HL-60 (cell line): Measurements from ENCODE around the gene ZNF224.
"Not testable (repeated sequence)": the region's sequence is repeated elsewhere in the genome, so short reads cannot be mapped to it uniquely, and the experiment has no call there.

ENCODE experiments used
- DNase-seq, 2 experiments: peaks; one replicate each; pipeline ENCODE4 v3.0.0-alpha.2; 2010 to 2020; ENCODE audit warnings: low read depth in 1 of 2, low spot score in 1 of 2
- H3K27ac ChIP-seq: fragments of 250-450 bp; sonication (Bioruptor Pico); replicated peaks from 2 replicates; pipeline ENCODE4 v1.5.1; 2020; ENCODE audit warnings: mild to moderate bottlenecking, moderate library complexity
- H3K27me3 ChIP-seq: fragments of 250-450 bp; sonication (Bioruptor Pico); 2 replicates; pipeline ENCODE4 v1.5.1; 2021; ENCODE audit warnings: mild to moderate bottlenecking, moderate library complexity; ENCODE audit not compliant: insufficient read depth, poor library complexity, severe bottlenecking
- H3K4me3 ChIP-seq: replicated peaks from 2 replicates; pipeline ENCODE4 v1.5.1; 2011; ENCODE audit warnings: mild to moderate bottlenecking, control low read depth, low read length; ENCODE audit not compliant: insufficient read depth
- CTCF ChIP-seq: IDR thresholded peaks from one replicate; pipeline ENCODE4 v1.5.1; 2011; ENCODE audit warnings: low read length, control low read depth, inconsistent platforms; ENCODE audit not compliant: insufficient read depth
- GABPA ChIP-seq: IDR thresholded peaks from 2 replicates; pipeline ENCODE4 v1.6.1; 2012; ENCODE audit warnings: low read depth
- POLR2AphosphoS5 ChIP-seq: IDR thresholded peaks from 2 replicates; pipeline ENCODE4 v1.6.1; 2012; ENCODE audit warnings: low read depth
- REST ChIP-seq: IDR thresholded peaks from 2 replicates; pipeline ENCODE4 v1.6.1; 2012; ENCODE audit warnings: low read depth; ENCODE audit not compliant: insufficient replicate concordance
- SPI1 ChIP-seq: IDR thresholded peaks from 2 replicates; pipeline ENCODE4 v1.6.1; 2012; ENCODE audit warnings: low read depth, mild to moderate bottlenecking, borderline replicate concordance

ZNF224 gene

GRCh38 chr19:44112802-44113137 is 18.6 kb downstream of the ZNF224 start:
- Histone ChIP-seq H3K27ac (no peak overlapping the region; the same call in 1 of the 2 replicates), H3K4me3 (peak overlapping the region; percentile 94), H3K27me3 (no peaks in the 10 kb centered on the region)
- TF ChIP-seq REST = no peak
- no peak for TF ChIP-seq GABPA
- no peak for TF ChIP-seq POLR2AphosphoS5
- TF ChIP-seq SPI1 = no peak
- TF ChIP-seq CTCF = no peak
- no peak for DNase-seq

GRCh38 chr19:44113138-44113783 is 19.1 kb downstream of the ZNF224 start, which contains the start of gene ZNF225:
TSS of gene ZNF225 (plus strand) at chr19:44113399. CDS start at chr19:44115828, 2,429 bp downstream.
- Histone ChIP-seq H3K27ac (peak within 1 kb of the TSS; percentile 60), H3K4me3 (peak within 1 kb of the TSS; percentile 94), H3K27me3 (no peaks in the 10 kb centered on the region)
- TF ChIP-seq SPI1 (peak; percentile 92), POLR2AphosphoS5 (peak; percentile 50; the same call in 1 of the 2 replicates), REST (no peak), CTCF (no peak), GABPA (peak; percentile 79)
- DNase-seq = peak; percentile 99

GRCh38 chr19:44113784-44114390 is 19.7 kb downstream of the ZNF224 start:
- peak overlapping the region; percentile 94 for H3K4me3 ChIP-seq
- H3K27ac ChIP-seq = peak overlapping the region; percentile 60
- TF ChIP-seq GABPA (no peak), SPI1 (no peak), POLR2AphosphoS5 (no peak), REST (no peak), CTCF (no peak)
- DNase-seq = peak in 1 of 2 experiments; percentile 14
- no peaks in the 10 kb centered on the region for H3K27me3 ChIP-seq

- not testable (repeated sequence) for DNase-seq, H3K27me3 ChIP-seq, H3K27ac ChIP-seq, H3K4me3 ChIP-seq
These were observed 27.0 kb downstream of the ZNF224 start for GRCh38 chr19:44121162-44121561.
